SKM-1 treated with dmso at 0.1 percent for 144 hours (cell line): ENCODE measurements around the gene DGCR6.
"Not testable (repeated sequence)": the region's sequence is repeated elsewhere in the genome, so short reads cannot be mapped to it uniquely, and the experiment has no call there.

Experiments used
- DNase-seq: peaks from one replicate; lab custom pipeline; 2025; ENCODE audit not compliant: unreplicated experiment; lab: John Stamatoyannopoulos, UW

DGCR6 gene

DNA sequence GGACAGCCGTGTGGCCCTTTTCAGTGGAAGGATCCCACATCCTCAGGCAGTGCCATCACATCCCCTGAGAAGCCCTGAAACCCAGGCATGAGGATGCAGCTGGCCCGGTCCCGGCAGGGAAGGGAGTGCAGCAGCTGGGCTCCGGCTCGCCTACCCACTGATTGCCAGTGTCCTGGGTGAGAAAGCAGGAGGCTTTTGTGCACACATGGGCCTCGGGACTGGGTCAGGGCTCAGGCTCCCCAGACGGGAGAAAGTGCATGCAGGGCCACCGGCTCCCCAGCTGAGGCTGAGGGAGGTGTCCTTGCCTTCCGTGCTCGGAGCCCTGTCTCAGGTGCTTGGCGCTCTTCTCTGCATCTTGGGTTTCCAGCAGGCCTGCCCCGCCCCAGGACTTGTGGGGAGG, 53.6 kb downstream of the DGCR6 start:
- DNase-seq: not testable (repeated sequence)

DNA sequence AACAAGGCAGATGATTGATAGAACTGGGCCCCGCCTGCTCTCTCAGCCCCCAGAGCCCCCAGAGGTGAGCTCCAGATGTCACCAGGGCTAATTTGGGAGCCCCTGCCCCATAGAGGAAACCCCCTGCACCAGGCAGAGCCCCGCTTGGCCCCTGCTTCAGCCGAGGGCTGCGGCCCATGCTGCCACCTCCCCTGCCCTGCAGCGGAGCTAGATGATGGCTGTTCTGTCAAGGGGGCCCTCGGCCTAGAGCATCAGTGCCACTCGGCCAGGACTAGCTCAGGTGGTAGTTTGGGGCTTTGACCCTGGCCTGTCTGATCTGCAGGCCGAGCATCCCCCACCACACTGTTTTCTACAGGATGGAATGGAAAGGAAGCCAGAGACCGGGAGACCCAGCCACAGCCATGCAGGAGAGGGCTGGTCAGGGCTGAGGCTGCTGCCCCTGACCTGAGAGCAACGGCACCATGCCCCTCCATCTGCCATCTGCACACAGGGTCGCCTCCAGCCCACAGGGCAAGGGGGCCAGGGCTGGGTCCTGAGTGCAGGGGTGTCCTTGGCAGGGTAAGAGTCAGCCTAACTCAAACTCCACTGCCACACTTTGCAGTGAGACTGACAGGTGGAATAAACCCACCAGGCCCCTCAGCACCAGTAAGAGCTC, 54.2 kb downstream of the DGCR6 start:
- DNase-seq: not testable (repeated sequence)

DNA sequence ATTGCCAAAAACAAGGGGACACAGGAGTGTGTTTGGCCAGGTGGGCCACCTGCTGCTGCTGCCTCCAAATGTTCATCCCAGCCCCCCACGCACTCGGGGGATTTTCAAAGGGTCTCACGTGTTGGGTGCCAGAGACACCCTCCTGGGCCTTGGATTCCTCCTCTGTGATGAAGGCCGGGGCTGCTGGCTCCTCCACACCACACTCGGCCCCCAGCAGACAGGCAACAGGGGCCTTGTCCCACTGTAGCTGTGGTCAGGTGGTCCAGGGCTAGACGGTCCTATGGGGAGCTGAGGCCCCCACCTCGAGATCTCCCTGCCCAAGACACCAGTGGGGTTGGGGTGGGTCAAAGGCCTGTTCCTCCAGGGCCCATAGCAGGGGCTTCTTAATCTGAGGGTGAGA, 55.1 kb downstream of the DGCR6 start:
- not testable (repeated sequence) for DNase-seq
